T-cell (primary cell): ENCODE results near the gene SELENON. TPM values are rescaled to one million over a fixed set of nuclear protein-coding genes. Genes with fewer than 3 reads are reported as not detected.
"Not testable (repeated sequence)": the region's sequence is repeated elsewhere in the genome, so short reads cannot be mapped to it uniquely, and the experiment has no call there.

ENCODE experiments used
- ATAC-seq, 4 experiments: fragments of 200-7000 bp in 3 of 4; fragments of 150-1000 bp in 1 of 4; cut with Tn5 transposase; replicated peaks in 1 of 4; 1 replicate in 3 of 4; 2 replicates in 1 of 4; pipeline ENCODE4 v1.10.0; 2021; ENCODE audit warnings: moderate library complexity in 3 of 4, mild to moderate bottlenecking in 2 of 4, moderate number of reproducible peaks in 1 of 4
- CTCF ChIA-PET, 2 donors: fragments of 300-600 bp; sonication (Branson Sonifier 250); formaldehyde crosslinking; loops; one replicate each; lab custom pipeline; 2022; ENCODE audit warnings: antibody characterized with exemption in 2 of 2; lab: Charles Lee
- POLR2A ChIA-PET, 2 donors: fragments of 300-600 bp; sonication (Branson Sonifier 250); formaldehyde crosslinking; loops; one replicate each; lab custom pipeline; 2022; ENCODE audit warnings: antibody characterized with exemption in 2 of 2; lab: Charles Lee
- DNase-seq, 35 experiments: peaks; one replicate each; pipeline versions ENCODE4 v3.0.0 to v3.0.0-alpha.2; 2013 to 2023
- H3K27ac ChIP-seq: one replicate; pipeline ENCODE4 v1.5.1; 2013; ENCODE audit warnings: low read length
- H3K27me3 ChIP-seq, 2 experiments: replicated peaks in 1 of 2; 1 replicate in 1 of 2; 2 replicates in 1 of 2; pipeline versions ENCODE4 v1.6.1 to v1.7.0; 2013; ENCODE audit warnings: low read length in 1 of 2, mixed read lengths in 1 of 2; ENCODE audit not compliant: control insufficient read depth in 2 of 2, insufficient read depth in 2 of 2; ENCODE audit errors: extremely low read depth in 1 of 2
- H3K36me3 ChIP-seq, 2 donors: 1 replicate in 1 of 2; 2 replicates in 1 of 2; pipeline versions ENCODE4 v1.6.1 to v1.7.0; 2013; ENCODE audit warnings: low read length in 1 of 2; ENCODE audit not compliant: control insufficient read depth in 2 of 2, insufficient read depth in 1 of 2; ENCODE audit errors: extremely low read depth in 1 of 2
- H3K4me1 ChIP-seq, 2 experiments: 1 replicate in 1 of 2; 2 replicates in 1 of 2; pipeline versions ENCODE4 v1.6.1 to v1.7.0; 2013; ENCODE audit warnings: low read length in 2 of 2, mixed read lengths in 1 of 2; ENCODE audit not compliant: insufficient read depth in 2 of 2, control insufficient read depth in 1 of 2; ENCODE audit errors: extremely low read depth in 1 of 2
- H3K4me3 ChIP-seq, 2 donors: 1 replicate in 1 of 2; 2 replicates in 1 of 2; pipeline versions ENCODE4 v1.5.1 to v1.7.0; 2013; ENCODE audit warnings: mild to moderate bottlenecking in 2 of 2, low read length in 1 of 2, moderate library complexity in 1 of 2; ENCODE audit not compliant: control insufficient read depth in 1 of 2; ENCODE audit errors: extremely low read depth in 1 of 2
- H3K9me3 ChIP-seq: 2 replicates; pipeline ENCODE4 v1.7.0; 2013
- H3K27ac Mint-ChIP-seq, 2 donors: one replicate each; pipeline ENCODE4 v1.8.0; 2020 to 2021; ENCODE audit warnings: mild to moderate bottlenecking in 2 of 2, mixed read lengths in 2 of 2
- H3K27me3 Mint-ChIP-seq, 2 donors: one replicate each; pipeline ENCODE4 v1.8.0; 2021 to 2022; ENCODE audit warnings: mixed read lengths in 2 of 2
- H3K36me3 Mint-ChIP-seq: one replicate; pipeline ENCODE4 v1.8.0; 2021; ENCODE audit warnings: mixed read lengths
- H3K4me1 Mint-ChIP-seq, 3 donors: one replicate each; pipeline ENCODE4 v1.8.0; 2020 to 2022; ENCODE audit warnings: mixed read lengths in 3 of 3, mild to moderate bottlenecking in 1 of 3
- H3K4me3 Mint-ChIP-seq, 3 donors: one replicate each; pipeline ENCODE4 v1.8.0; 2020 to 2022; ENCODE audit warnings: mild to moderate bottlenecking in 3 of 3, mixed read lengths in 3 of 3, moderate library complexity in 3 of 3
- H3K9me3 Mint-ChIP-seq, 3 donors: one replicate each; pipeline ENCODE4 v1.8.0; 2020 to 2022; ENCODE audit warnings: mixed read lengths in 3 of 3
- WGBS: methylation state at CpG from one replicate; pipeline ENCODE4 v1.1.5; 2013; ENCODE audit warnings: missing lambda C conversion rate; ENCODE audit not compliant: insufficient coverage; 5-methylcytosine and 5-hydroxymethylcytosine counted together
- total RNA-seq, 35 experiments: library from RNA in 6 of 35; stranded (reverse) in 6 of 35; fragments of 120-200 nt in 1 of 35; gene quantifications; one replicate each; pipeline versions ENCODE4 v1.2.1 to v1.2.4 and lab custom pipeline; 2013 to 2026

Gene SELENON
- total RNA-seq, 5 donors from 2014 or later (not counting 1 experiment from before 2014, with no cell fraction given), result 22.4 to 28.9 (median 25.9) TPM

GRCh38 chr1:25833158-25833557 is 33.2 kb downstream of the SELENON start:
- no peaks in the 10 kb centered on the region for H3K9me3 ChIP-seq
- H3K4me1 Mint-ChIP-seq, result peaks cover 7 to 12% (median 8%) of the 10 kb centered on the region in 3 donors
- 100% methylated on average over 3 of the region's 5 CpGs for WGBS
- no peak overlapping the region for H3K4me3 ChIP-seq
- no peaks in the 10 kb centered on the region for H3K9me3 Mint-ChIP-seq
- ATAC-seq (no peak), DNase-seq (no peak)
- H3K27me3 Mint-ChIP-seq, result no peaks in the 10 kb centered on the region
- no peak overlapping the region for H3K27ac ChIP-seq
- no peaks in the 10 kb centered on the region for H3K27me3 ChIP-seq
- H3K27ac Mint-ChIP-seq, result no peak overlapping the region
- peaks cover 5 to 14% of the 10 kb centered on the region in 2 experiments for H3K4me1 ChIP-seq
- H3K4me3 Mint-ChIP-seq, result no peak overlapping the region
- ChIA-PET POLR2A (interaction anchor here in 1 of 2 donors (0.6 kb wide), 1 partner anchor 223 kb away, joined by 3 read pairs; no protein-coding TSS in a partner anchor), CTCF (interaction anchor here in 1 of 2 donors (0.6 kb wide), 1 partner anchor 10 kb away, joined by 4 read pairs; no protein-coding TSS in a partner anchor)
- H3K36me3 Mint-ChIP-seq, result peaks cover 48% of the 10 kb centered on the region
- peaks cover 7 to 50% of the 10 kb centered on the region in 2 donors for H3K36me3 ChIP-seq

GRCh38 chr1:25834894-25835293 is 34.9 kb downstream of the SELENON start:
- Mint-ChIP-seq H3K27ac (no peak overlapping the region), H3K27me3 (no peaks in the 10 kb centered on the region), H3K9me3 (peaks cover 0 to 1% (median under 1%) of the 10 kb centered on the region in 3 donors), H3K36me3 (peaks cover 33% of the 10 kb centered on the region), H3K4me3 (no peak overlapping the region), H3K4me1 (peaks cover 7 to 12% (median 8%) of the 10 kb centered on the region in 3 donors)
- no peaks in the 10 kb centered on the region for H3K27me3 ChIP-seq
- H3K4me1 ChIP-seq, result peaks cover 5 to 14% of the 10 kb centered on the region in 2 experiments
- 93% methylated on average over 2 of the region's 3 CpGs for WGBS
- H3K4me3 ChIP-seq, result no peak overlapping the region
- POLR2A ChIA-PET, result interaction anchor here in 1 of 2 donors (0.6 kb wide), 1 partner anchor 262 kb away, joined by 3 read pairs; no protein-coding TSS in a partner anchor
- H3K36me3 ChIP-seq, result peaks cover 0 to 38% of the 10 kb centered on the region in 2 donors
- CTCF ChIA-PET, result interaction anchor here (0.6 to 1.0 kb wide), 3 partner anchors 11 to 91 kb away, joined by 3 to 4 read pairs (median 3); partner anchors contain the start of gene MTFR1L (in 1 of the 2)
- H3K9me3 ChIP-seq, result no peaks in the 10 kb centered on the region
- DNase-seq, result no peak
- ATAC-seq, result no peak
- H3K27ac ChIP-seq, result no peak overlapping the region

- Mint-ChIP-seq H3K27ac (no peak overlapping the region), H3K4me3 (no peak overlapping the region), H3K36me3 (peaks cover 18% of the 10 kb centered on the region), H3K9me3 (peaks cover 2 to 8% (median 5%) of the 10 kb centered on the region in 3 donors), H3K27me3 (no peaks in the 10 kb centered on the region), H3K4me1 (peaks cover 3 to 6% (median 6%) of the 10 kb centered on the region in 3 donors)
- ATAC-seq (no peak), DNase-seq (no peak)
- POLR2A ChIA-PET, result no interaction called here
- Histone ChIP-seq H3K36me3 (peaks cover 0 to 21% of the 10 kb centered on the region in 2 donors), H3K9me3 (no peaks in the 10 kb centered on the region), H3K4me1 (peaks cover 5 to 10% of the 10 kb centered on the region in 2 experiments), H3K4me3 (no peak overlapping the region), H3K27me3 (no peaks in the 10 kb centered on the region), H3K27ac (no peak overlapping the region)
- CTCF ChIA-PET, result interaction anchor here in 1 of 2 donors (0.6 kb wide), 1 partner anchor 9 kb away, joined by 3 read pairs; no protein-coding TSS in a partner anchor
- 100% methylated on average over 1 of the region's 3 CpGs for WGBS
These were observed 36.7 kb downstream of the SELENON start for GRCh38 chr1:25836695-25837094.

GRCh38 chr1:25837262-25837875 is 37.4 kb downstream of the SELENON start:
- no peak for ATAC-seq
- Mint-ChIP-seq H3K36me3 (peaks cover 13% of the 10 kb centered on the region), H3K27ac (no peak overlapping the region), H3K4me1 (peaks cover 0 to under 1% (median under 1%) of the 10 kb centered on the region in 3 donors), H3K4me3 (no peak overlapping the region), H3K9me3 (peaks cover 2 to 8% (median 5%) of the 10 kb centered on the region in 3 donors), H3K27me3 (no peaks in the 10 kb centered on the region)
- no peak overlapping the region for H3K27ac ChIP-seq
- no peak overlapping the region for H3K4me3 ChIP-seq
- WGBS, result no CpG with 5 or more reads among the region's 1 CpG
- peaks cover 0 to 18% of the 10 kb centered on the region in 2 donors for H3K36me3 ChIP-seq
- H3K4me1 ChIP-seq, result peaks cover 3 to 4% of the 10 kb centered on the region in 2 experiments
- POLR2A ChIA-PET, result no interaction called here
- CTCF ChIA-PET, result interaction anchor here in 1 of 2 donors (0.6 kb wide), 1 partner anchor 8 kb away, joined by 3 read pairs; no protein-coding TSS in a partner anchor
- no peaks in the 10 kb centered on the region for H3K27me3 ChIP-seq
- DNase-seq, result no peak
- no peaks in the 10 kb centered on the region for H3K9me3 ChIP-seq

GRCh38 chr1:25839808-25840207 is 39.8 kb downstream of the SELENON start:
- H3K27me3 ChIP-seq, H3K4me3 Mint-ChIP-seq, H3K27me3 Mint-ChIP-seq, CTCF ChIA-PET, H3K4me1 ChIP-seq, H3K4me3 ChIP-seq, H3K9me3 Mint-ChIP-seq, H3K36me3 Mint-ChIP-seq, H3K27ac Mint-ChIP-seq, H3K9me3 ChIP-seq, H3K27ac ChIP-seq, H3K36me3 ChIP-seq, DNase-seq, ATAC-seq, H3K4me1 Mint-ChIP-seq: not testable (repeated sequence)
- 80% methylated on average over 1 of the region's 4 CpGs for WGBS
- POLR2A ChIA-PET, result interaction anchor here in 1 of 2 donors (0.9 kb wide), 1 partner anchor 65 kb away, joined by 3 read pairs; no protein-coding TSS in a partner anchor

- no CpG with 5 or more reads among the region's 3 CpGs for WGBS
- CTCF ChIA-PET, result interaction anchor here in 1 of 2 donors (0.6 kb wide), 2 partner anchors 10 to 200 kb away, joined by 3 to 4 read pairs; no protein-coding TSS in a partner anchor
- H3K4me3 Mint-ChIP-seq, result no peak overlapping the region
- POLR2A ChIA-PET, result no interaction called here
- Histone ChIP-seq H3K4me3 (no peak overlapping the region), H3K27ac (no peak overlapping the region), H3K4me1 (no peaks in the 10 kb centered on the region), H3K9me3 (no peaks in the 10 kb centered on the region), H3K36me3 (no peaks in the 10 kb centered on the region), H3K27me3 (no peaks in the 10 kb centered on the region)
- H3K9me3 Mint-ChIP-seq, result peaks cover 2 to 8% (median 5%) of the 10 kb centered on the region in 3 donors
- peaks cover 2% of the 10 kb centered on the region for H3K36me3 Mint-ChIP-seq
- no peak overlapping the region for H3K27ac Mint-ChIP-seq
- H3K27me3 Mint-ChIP-seq, result no peaks in the 10 kb centered on the region
- ATAC-seq, result no peak
- H3K4me1 Mint-ChIP-seq, result no peaks in the 10 kb centered on the region
- no peak for DNase-seq
These were observed 43.5 kb downstream of the SELENON start for GRCh38 chr1:25843483-25843882.
